Urothelium cell line (cell line): ENCODE data around the gene CD86.
A peak's percentile ranks its signal among the peaks of the same experiment; 100 is the strongest.

Experiments
- DNase-seq: peaks from one replicate; pipeline ENCODE4 v3.0.0; 2011; ENCODE audit warnings: low spot score, mixed read lengths
- FAIRE-seq: peaks from 2 replicates; lab custom pipeline; 2011; peaks lifted over from hg19 to GRCh38; lab: Jason Lieb, UNC

Gene CD86

DNA sequence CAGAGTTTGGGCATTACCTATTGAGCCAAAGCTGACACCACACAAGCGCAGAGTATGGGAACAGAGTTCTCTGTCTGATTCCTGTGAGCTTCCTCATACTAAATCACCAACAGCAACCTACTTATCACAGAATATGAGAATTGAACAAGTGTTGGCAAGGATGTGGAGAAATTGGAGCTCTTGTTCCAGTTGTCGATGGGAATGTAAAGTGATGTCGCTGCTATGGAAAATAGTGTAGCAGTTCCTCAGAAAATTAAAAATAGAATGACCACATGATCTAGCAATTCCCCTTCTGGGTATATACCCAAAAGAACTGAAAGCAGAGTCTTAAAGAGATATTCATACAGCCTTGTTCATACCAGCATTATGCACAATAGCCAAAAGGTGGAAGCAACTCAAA, 33.4 kb downstream of the CD86 start:
- DNase-seq (no peak), FAIRE-seq (no peak)

DNA sequence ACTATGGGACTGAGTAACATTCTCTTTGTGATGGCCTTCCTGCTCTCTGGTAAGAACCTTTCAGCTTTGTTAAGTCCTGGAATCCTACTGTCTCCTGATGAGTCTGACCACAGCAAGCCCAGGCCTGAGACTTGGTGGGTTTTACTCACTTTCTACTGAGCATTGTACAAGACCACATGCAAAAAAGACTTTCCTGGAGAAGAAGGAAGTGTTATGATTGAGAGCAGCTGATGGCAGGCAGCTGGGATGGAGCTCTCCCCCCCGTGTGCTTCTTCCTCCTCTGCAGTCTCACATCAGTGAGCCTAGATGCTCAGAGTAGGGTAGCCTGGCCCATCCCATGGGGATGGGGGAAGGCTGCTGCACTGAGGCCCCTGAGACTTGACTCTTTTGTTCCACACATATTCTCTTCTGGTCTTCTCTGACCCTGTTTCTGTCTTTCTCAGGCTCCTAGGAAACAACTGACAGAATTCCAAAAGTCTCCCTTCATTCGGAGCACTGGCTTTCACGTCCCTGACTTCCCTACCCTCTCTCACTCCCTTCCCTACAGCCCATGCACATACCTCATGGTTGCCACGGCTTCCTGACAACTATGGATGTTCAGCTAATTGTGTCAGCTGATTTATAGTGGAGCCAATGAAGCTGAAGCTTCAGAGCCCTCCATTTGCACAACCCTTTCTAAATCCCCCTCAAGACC, 36.6 kb downstream of the CD86 start:
- DNase-seq (no peak), FAIRE-seq (no peak)

DNA sequence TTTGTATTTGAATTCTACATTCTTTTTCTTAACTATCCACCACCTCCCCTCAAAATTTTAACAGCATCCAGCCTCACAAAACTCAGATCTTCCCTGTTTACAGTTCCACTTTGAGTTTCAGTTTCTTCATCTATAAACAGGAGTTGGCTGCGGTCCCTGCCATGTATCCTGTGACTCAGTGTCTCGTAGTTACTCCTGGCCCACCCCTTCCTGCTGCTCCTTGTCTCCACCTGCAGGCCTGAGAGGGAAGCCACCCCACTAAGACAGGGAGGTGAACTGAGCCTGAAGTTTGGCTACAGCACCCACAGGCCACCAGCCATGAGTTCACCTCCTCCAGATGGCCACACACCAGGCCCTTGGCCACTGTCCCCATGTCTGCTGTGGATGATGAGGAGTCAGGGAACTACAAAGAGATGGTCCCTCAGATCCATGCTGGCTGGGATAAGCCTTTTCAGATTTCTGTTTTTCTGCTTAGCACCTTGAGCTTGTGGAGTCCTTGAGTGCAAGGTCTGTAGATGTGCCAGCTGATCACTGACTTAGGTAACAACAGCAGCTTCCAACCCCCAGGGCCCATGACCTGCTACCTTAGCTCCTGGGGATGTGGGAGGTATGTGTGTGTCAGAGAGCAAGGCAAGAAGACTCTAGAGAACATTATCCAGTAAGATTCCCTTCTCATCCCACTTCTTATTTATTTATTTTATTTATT, 37.5 kb downstream of the CD86 start:
- DNase-seq, result peak; percentile 56
- no peak for FAIRE-seq

DNA sequence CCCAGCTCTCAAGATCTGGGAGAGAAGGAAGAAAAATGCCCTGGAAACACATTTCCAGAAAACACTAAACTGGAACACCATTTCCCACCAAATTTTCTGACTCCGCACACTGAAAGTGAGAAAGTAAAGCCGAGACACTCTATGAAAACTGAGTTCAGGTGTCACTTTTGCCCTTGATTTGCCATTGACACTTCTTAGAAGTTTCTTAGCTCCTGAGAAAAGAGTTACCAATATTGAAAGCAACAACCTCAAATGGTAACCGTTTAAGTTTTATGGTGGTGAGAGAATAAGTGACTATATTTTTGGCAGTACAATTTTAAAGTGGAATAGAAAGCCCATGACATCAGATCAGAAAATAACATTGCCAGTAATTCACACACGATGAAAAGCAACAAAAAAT, 39.0 kb downstream of the CD86 start:
- FAIRE-seq, result no peak

DNA sequence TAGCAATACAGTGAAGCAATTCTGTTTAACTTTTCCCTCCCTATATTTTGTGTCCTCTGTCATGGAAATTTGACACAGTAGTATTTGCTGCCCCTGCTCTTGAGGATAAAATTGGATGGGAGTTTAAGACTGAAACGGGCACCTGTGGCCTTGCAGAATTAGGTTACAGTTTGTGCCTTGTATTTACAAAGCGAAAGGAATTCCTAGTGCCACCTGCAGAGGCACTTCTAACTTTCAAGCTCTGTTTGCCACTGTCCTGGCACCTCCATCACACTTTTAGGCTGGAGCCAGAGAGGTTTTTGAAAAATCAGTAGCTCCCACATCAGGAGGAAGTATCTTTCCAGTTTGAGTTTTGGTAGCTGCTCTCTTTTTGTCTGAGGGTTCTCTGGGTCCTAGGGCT, 39.5 kb downstream of the CD86 start:
- DNase-seq (no peak), FAIRE-seq (no peak)

More for the DNA sequence above, 39.0 kb downstream of the CD86 start:
- DNase-seq, result no peak

DNA sequence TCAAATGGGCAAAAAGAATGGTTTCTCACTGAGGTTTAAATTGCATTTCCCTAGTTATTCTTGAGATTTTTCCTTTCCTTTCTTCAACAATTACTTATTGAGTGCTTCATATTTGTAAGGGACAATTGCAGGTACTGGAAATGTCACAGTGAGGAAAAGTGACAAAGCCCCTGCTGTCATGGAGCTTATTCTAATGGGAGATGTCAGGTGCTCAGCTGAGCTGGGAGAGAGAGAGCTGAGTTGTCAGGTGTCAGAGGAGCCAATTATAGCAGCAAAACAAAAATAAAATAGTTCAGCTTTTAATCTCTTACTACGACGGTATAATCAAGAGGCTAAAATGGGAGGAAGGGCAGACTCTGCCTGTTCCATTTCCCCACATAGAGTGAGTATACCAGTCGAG, 42.0 kb downstream of the CD86 start:
- FAIRE-seq (no peak), DNase-seq (no peak)

DNA sequence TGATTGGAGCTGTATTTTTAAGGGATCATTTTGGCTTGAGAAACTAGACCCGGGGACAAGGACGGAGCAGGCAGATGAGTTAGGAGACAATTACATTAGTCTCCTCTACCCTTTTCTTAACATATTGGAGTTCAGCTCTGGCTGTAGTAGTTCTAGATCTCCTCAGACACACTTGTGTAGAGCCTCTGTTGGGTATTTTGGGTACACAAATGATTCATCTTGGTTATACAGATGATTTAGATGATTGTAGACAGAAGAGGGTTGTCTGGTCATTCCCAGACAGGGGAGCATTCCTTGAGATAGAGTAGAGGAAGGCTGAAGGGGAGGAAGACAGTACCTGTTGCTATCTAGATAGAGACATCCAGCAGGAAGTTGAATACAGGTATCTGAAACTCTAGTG, 43.4 kb downstream of the CD86 start:
- DNase-seq (no peak), FAIRE-seq (no peak)

DNA sequence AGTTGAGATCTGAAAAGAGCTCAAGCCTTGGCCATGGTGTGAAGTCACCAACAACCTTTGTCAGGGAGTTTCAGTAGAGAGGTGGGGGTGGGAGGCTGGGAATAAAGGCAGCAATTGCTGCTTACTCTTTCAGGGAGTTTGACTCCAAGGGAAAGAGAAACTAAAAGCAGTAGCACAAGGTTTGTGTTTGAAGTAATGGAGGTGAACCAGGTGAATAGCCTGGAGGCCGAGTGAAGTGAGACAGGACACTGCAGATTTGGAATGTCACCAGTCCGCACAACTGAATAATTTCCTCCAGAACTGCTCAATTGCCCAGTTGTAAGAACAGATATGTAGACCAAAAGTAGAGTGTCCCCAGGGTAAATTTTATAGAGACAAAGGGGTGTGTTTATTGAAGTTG, 44.1 kb downstream of the CD86 start:
- no peak for DNase-seq
- no peak for FAIRE-seq

DNA sequence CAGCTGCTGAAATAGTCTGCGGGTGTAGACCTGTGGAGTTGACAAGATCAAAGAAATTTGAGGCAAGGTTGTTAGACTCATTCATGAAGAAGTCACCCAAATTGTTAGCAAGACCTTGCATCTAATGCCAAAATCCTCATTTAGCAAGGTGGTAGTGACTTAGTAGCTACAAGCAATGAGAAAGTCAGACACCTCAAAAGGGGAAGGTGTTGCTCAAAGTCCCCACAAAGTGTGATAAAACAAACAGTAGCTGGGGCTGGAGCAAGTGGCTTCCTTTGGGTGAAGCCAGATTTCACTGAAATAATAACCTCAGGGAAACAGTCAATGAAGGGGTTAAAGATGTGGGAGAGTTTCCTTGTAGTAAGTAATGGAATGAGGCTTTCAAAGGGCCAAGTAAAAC, 44.9 kb downstream of the CD86 start:
- DNase-seq (no peak), FAIRE-seq (no peak)

DNA sequence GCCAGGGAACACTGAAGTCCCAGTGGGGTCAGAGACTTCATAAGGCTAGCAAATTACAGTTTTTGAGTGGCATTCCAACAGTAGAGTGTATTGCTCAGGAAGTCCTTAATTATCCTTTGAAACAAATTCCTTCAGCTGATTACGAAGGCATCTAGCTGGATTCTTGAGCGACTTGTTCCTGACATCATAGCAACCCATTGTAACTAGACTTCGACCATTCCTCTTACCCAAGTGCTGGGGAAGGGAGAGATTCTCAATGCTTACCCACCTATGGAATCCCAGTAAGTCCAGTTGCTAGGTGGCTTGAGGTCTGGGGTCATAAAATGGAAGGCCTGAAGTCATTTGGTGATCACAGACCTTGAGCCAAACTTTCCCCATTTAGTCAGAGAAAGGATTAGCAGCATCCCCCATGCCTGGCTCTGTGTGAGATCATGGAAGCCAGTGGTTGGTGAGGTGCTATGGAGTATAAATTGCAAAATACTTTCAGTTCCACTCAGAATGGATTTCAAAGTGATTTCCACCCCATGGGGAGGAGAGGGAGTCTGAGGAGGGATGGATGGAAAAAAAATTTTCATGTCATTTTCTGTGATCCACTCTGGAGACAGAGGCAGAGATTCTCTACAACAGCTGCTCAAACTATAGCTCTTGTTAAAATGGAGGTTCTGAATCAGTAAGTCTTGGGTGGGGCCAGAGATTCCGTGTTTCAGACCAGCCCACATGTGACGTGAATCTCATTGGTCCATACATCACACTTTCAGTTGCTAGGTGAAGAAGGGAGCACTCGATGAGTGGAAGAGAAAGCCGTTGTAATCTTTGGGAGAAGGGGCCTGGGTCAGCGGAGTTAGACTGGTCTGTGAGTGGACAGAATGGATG, 45.7 kb downstream of the CD86 start:
- no peak for DNase-seq
- FAIRE-seq, result no peak

DNA sequence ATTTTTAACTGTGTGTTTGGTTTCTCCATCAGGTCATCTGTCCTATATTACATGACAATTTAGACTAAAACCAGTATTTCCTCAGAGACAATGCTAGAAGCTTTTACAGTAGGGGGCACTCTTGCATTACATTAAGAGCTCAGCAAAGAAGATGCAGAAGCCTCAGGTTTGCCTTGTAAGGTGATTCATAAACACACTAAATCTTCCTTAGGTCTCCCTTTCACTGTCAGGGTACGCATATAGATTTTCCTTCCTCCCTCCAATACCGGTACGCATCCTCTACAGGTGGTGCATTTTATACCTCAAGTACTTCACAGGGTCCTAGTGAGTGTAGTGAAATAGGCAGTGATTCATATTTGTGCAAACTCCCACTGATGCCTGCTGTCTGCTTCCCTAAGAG, 46.5 kb downstream of the CD86 start:
- no peak for FAIRE-seq
- peak; percentile 31 for DNase-seq

DNA sequence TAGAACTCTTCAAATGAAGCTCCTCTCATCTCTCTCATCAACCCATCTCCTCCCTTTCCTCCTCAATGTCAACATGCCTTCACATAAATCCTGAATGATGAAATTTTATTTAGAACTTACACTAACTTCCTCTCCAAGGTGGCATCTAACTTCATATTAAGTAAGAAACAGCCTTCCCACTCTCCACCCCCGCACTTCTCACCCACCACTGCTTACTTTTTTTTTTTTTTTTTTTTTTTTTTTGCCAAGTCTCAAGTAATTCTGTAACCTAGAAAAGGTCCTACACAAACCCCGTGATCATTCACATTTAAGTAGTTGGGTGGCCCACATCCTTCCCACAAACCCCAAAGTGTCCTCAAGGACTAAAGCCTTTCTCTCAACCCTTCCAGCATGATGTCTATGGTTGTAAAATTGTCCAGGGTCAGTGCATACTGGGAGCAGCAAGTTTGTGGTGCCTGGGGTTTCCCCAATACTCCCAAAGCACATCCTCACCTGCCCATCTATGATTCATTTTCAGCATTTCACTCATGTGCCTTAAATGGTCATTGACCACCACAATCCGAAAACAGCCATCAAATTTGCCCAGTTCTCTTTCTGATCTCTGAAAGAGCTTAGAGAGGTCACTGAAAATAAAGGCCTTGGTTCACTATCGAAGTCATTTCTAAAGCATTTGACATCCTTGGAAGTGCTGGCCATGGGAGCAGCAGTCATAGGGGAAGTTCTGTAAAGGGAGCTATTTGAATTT, 47.2 kb downstream of the CD86 start:
- DNase-seq (no peak), FAIRE-seq (no peak)

DNA sequence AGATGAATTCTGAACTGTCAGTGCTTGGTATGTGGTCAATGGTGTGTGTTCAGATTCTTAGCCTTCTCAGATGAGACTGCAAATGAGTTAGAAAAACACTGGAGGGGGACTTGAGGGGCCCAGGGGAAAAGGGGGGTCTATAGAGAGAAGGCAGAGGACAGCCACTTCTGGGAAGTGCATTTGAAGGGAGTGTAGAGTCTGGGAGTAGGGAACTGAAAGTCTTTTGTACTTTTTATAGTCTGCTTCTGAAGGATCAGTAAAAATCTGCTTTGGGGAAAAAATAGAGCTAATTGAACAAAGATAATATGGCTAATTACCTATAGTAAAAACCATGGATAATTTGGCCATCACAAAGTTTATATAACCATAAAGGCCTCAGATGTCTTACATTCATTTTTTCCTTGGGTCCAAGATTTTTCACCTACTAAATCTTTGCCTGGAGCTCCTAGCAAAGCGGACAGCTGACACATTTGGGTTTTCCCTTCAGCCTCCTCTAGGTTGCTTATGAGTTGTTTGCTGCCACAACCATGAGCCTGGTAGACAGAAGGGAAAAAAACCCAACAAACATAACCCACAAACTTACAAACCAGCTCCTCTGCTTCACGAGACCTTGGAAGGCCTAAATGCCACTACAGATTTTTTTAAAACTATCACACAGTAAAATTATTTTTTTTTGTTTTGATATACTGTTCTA, 48.8 kb downstream of the CD86 start:
- DNase-seq (no peak), FAIRE-seq (no peak)

DNA sequence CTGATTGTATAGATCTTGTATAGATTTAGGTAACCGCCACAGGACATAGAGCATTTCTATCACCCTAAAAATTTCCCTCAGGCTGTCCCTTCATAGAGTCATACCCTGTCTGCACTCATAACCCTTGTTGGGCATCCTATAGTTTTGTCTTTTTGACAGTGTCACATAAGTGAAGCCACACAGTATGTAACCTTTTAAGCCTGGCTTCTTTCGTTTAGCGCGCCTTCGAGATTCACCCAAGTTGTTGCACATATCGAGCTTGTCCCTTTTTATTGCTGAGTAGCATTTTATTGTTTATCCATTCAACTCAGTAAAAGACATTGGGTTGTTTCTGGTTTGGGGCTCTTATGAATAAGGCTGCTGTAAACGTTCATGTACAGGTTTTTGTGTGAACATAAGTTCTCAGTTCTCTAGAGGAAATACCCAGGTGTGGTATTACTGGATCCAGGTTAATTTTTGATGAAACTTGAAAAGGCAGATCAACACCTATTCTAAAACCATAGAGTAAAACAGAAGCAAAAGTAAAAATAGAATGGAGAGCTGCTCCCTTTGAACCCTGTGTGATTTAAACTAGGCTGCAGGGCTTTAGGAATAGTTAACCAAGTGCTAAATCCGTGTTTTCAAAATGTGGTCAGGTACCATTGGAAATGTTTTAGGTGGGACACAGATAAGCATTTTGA, 49.5 kb downstream of the CD86 start:
- no peak for FAIRE-seq
- no peak for DNase-seq

DNA sequence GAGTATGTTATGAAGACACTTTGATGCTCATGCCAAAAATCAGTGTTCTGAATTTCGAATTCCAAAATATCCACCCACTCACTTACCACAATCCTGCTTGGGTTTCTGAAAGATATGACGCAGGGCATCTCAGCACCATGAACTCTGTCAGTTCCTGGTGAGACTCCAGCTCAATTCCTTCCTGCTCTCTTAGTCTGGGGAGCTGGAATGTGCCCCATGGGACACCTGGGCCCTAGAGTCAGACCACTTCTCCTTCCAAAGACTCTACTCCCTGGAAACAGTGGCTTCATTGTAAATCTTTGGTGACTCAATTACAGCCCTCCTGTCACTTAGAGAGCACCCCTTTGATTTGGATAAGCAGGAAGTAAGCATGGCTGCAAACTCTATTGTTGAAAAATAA, 50.5 kb downstream of the CD86 start:
- FAIRE-seq (no peak), DNase-seq (peak; percentile 70)

DNA sequence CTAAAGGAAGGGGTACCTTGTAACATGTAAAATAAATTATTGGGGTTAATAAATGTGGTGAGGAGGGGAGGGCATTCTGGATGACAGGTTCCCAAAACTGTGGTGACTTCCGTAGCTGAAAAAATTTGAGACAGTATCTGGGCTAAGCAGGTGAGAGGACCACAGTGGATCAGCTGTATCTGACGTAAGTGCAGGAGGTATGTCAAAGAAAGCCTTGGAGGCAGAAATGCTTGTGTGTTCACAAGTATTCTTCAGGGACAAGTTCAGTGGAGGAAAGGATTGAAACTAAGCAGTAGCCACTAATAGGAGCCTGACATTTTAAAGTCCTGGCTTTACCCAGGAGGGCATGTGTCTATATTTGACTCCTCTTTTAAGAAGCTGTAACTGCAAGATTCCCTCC, 52.0 kb downstream of the CD86 start:
- no peak for DNase-seq
- no peak for FAIRE-seq

DNA sequence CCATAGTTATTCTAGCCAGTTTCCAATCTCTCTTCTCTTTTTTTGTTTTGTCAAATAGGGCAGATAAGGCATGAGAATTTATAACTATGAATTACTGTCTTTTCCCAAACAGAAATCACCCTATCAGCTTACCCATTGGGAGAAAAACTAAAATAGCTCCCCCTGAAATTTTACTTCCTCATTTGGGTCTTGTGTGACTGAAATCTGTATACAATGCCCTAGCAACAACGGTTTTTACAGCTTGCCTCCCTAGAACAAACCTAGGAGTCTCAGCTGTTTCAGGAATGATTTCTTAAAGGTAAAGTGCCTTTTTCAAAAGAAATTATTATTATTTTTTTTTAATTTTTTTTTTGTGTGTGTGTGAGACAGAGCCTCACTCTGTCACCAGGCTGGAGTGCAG, 56.8 kb downstream of the CD86 start:
- no peak for DNase-seq
- no peak for FAIRE-seq

DNA sequence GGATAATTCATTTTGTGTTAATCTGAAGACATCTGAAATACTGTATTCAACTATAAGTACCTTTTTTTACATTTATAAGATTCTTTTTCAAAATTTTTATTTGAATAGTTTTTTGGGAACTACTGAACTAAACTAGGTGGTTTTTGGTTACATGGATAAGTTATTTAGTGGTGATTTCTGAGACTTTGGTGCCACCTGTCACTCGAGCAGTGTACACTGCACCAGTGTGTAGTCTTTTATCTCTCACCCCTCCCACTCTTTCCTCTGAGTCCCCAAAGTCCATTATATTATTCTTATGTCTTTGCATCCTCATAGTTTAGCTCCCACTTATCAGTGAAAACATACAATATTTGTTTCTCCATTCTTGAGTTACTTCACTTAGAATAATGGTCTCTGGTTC, 57.6 kb downstream of the CD86 start:
- DNase-seq (no peak), FAIRE-seq (no peak)

DNA sequence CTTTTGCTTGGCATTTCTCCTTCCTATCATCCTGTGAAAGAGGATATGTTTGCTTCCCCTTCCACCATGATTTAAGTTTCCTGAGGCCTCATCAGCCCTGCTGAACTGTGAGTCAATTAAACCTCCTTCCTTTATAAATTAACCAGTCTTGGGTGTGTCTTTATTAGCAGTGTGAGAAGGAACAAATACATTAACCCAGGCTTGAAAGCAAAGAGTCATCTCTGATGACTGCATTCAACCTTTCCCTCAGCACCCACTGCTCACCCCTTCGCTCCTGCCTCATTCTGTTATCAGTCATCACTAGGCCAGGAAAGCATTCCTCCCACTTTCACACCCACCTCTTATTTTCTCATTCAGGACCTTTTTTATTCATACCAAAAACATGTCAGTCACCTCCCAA, 68.7 kb downstream of the CD86 start:
- DNase-seq, result no peak
- no peak for FAIRE-seq

DNA sequence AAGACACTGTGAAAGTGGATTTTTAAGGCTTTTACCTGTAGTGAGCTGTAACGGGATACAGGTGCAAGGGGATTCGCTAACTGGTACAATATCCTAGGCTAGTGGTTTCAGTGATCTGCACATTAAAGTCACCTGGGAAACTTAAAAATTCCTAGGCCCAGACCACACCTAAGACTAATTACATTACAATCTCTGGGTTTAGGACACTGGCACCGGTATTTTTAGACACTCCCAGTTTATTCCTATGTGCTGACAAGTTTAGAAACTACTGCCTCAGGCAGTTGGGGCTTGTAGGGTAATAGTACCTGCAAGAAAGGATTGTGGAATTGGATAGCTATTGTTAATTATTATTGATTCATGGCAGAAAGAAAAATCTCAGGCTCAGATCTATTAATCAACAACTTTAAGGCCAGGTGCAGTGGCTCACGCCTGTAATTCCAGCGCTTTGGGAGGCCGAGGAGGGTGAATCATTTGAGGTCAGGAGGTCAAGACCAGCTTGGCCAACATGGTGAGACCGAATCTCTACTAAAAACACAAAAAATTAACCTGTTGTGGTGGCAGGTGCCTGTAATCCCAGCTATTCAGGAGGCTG, 77.9 kb downstream of the CD86 start:
- no peak for FAIRE-seq
- no peak for DNase-seq
